Pancreas (tissue), 10 donors: ENCODE data around the gene ARMS2. TPM values are rescaled to one million over a fixed set of nuclear protein-coding genes. Genes with fewer than 3 reads are reported as not detected.

Experiments used
- ATAC-seq, 4 donors: fragments of 200-7000 bp; cut with Tn5 transposase; one replicate each; pipeline versions ENCODE4 v1.8.0 to v1.9.1; 2020; ENCODE audit warnings: mild to moderate bottlenecking in 4 of 4, moderate library complexity in 4 of 4
- DNase-seq, 6 donors: peaks; one replicate each; pipeline ENCODE4 v3.0.0-alpha.2; 2020
- FAIRE-seq: peaks from 2 replicates; lab custom pipeline; 2012; peaks lifted over from hg19 to GRCh38; lab: Jason Lieb, UNC
- H3K27ac ChIP-seq, 4 donors: fragments of 200-600 bp; sonication (generic); 1 replicate in 3 of 4; 2 replicates in 1 of 4; pipeline versions ENCODE4 v1.5.0 to v1.8.0; 2020
- H3K27me3 ChIP-seq, 4 donors: fragments of 200-600 bp; one replicate each; pipeline ENCODE4 v1.8.0; 2021
- H3K36me3 ChIP-seq, 3 donors: fragments of 200-600 bp; sonication (generic) in 1 of 3; one replicate each; pipeline versions ENCODE4 v1.5.0 to v1.8.0; 2020 to 2021
- H3K4me1 ChIP-seq, 3 donors: fragments of 200-600 bp; one replicate each; pipeline ENCODE4 v1.8.0; 2021
- H3K4me3 ChIP-seq, 4 donors: fragments of 200-600 bp; sonication (generic) in 2 of 4; one replicate each; pipeline versions ENCODE4 v1.5.0 to v1.8.0; 2020 to 2021
- H3K9me3 ChIP-seq, 4 donors: fragments of 200-600 bp; one replicate each; pipeline ENCODE4 v1.8.0; 2021
- CTCF ChIP-seq, 4 donors: fragments of 200-600 bp; sonication (generic) in 3 of 4; IDR thresholded peaks; one replicate each; pipeline versions ENCODE4 v1.5.0 to v1.8.0; 2021; ENCODE audit warnings: antibody characterized with exemption in 4 of 4
- WGBS, 2 donors: extraction: QIAGEN DNeasy Blood & Tissue Kit; methylation state at CpG; one replicate each; pipeline ENCODE4 v1.1.7; 2013; 5-methylcytosine and 5-hydroxymethylcytosine counted together
- intact Hi-C, 3 donors: fragments of 100-400 bp; cut with DNase I; formaldehyde crosslinking; loops; one replicate each; pipeline versions ENCODE4 v1.11.1 to v1.14.2; 2022
- polyA plus RNA-seq, 2 donors: library from polyadenylated mRNA; stranded (reverse); fragments of 200-250 nt; gene quantifications; one replicate each; pipeline ENCODE4 v1.2.3, GENCODE V29; 2013
- total RNA-seq, 6 donors: library from RNA; stranded (reverse); fragmentation: NEBNext Ultra II Directional in 4 of 6; extraction: Animal tissue kit (Norgen Biotek cat#: 25700) in 4 of 6; gene quantifications; one replicate each; pipeline versions ENCODE4 v1.2.1 to v1.2.4, GENCODE V29; 2021 to 2023
- donor health status: healthy with polysubstance abuse.
- donor health status: DM: no; HTN: no; CAD: no; lungs with moderate emphysema.
- donor health status: DM: no; HTN: no; CAD: no.
- donor health status: control.
- donor health status: control.
- donor health status: Bipolar disorder and iron deficiency.
- donor health status: DM: yes; HTN: yes; CAD: no.
- donor health status: DM: no; HTN: no; CAD: no.
- donor health status: DM: no; HTN: no; CAD: no.
- donor health status: DM: yes; HTN: yes; CAD: no.

Gene ARMS2
- total and polyA plus RNA-seq, 8 donors, result not detected

GRCh38 chr10:122474131-122474818 is 19.8 kb downstream of the ARMS2 start:
- Histone ChIP-seq H3K36me3 (no peaks in the 10 kb centered on the region), H3K4me1 (peaks cover 0 to 3% (median 0%) of the 10 kb centered on the region in 3 donors), H3K4me3 (no peak overlapping the region), H3K27ac (no peak overlapping the region), H3K9me3 (no peaks in the 10 kb centered on the region), H3K27me3 (no peaks in the 10 kb centered on the region)
- peak in 3 of 4 donors; percentile 36 to 55 (median 45) for ATAC-seq
- 47 to 50% methylated on average over 15 of the region's 15 CpGs for WGBS, 2 donors
- TF ChIP-seq CTCF (IDR thresholded peaks at IDR 0.05), result no peak
- intact Hi-C loops, result no loop called here
- no peak for FAIRE-seq
- no peak for DNase-seq

- TF ChIP-seq CTCF (IDR thresholded peaks at IDR 0.05), result no peak
- intact Hi-C loops, result no loop called here
- WGBS, 2 donors, result 78 to 82% methylated on average over 12 of the region's 12 CpGs
- Histone ChIP-seq H3K27ac (no peak overlapping the region), H3K4me1 (peaks cover 0 to 3% (median 0%) of the 10 kb centered on the region in 3 donors), H3K9me3 (no peaks in the 10 kb centered on the region), H3K4me3 (no peak overlapping the region), H3K36me3 (no peaks in the 10 kb centered on the region), H3K27me3 (no peaks in the 10 kb centered on the region)
- no peak for DNase-seq
- ATAC-seq, result peak in 2 of 4 donors; percentile 19 to 39
- FAIRE-seq, result no peak
Observed at GRCh38 chr10:122475100-122475499, 20.6 kb downstream of the ARMS2 start.

GRCh38 chr10:122475591-122476332 is 21.3 kb downstream of the ARMS2 start:
- no peaks in the 10 kb centered on the region for H3K9me3 ChIP-seq
- intact Hi-C loops, result no loop called here
- H3K36me3 ChIP-seq, result no peaks in the 10 kb centered on the region
- FAIRE-seq (no peak), DNase-seq (no peak), ATAC-seq (peak in 1 of 4 donors; percentile 23)
- peaks cover 0 to 3% (median 0%) of the 10 kb centered on the region in 3 donors for H3K4me1 ChIP-seq
- no peak overlapping the region for H3K27ac ChIP-seq
- no peak for TF ChIP-seq CTCF (IDR thresholded peaks at IDR 0.05)
- no peak overlapping the region for H3K4me3 ChIP-seq
- no peaks in the 10 kb centered on the region for H3K27me3 ChIP-seq
- 90 to 91% methylated on average over 16 of the region's 16 CpGs for WGBS, 2 donors

GRCh38 chr10:122476333-122476695 is 21.9 kb downstream of the ARMS2 start:
- Histone ChIP-seq H3K4me3 (no peak overlapping the region), H3K27me3 (no peaks in the 10 kb centered on the region), H3K36me3 (no peaks in the 10 kb centered on the region), H3K9me3 (no peaks in the 10 kb centered on the region), H3K27ac (no peak overlapping the region), H3K4me1 (peaks cover 0 to 3% (median 0%) of the 10 kb centered on the region in 3 donors)
- no peak for ATAC-seq
- FAIRE-seq, result no peak
- no peak for TF ChIP-seq CTCF (IDR thresholded peaks at IDR 0.05)
- intact Hi-C loops, result no loop called here
- 87 to 88% methylated on average over 6 of the region's 6 CpGs for whole genome bisulfite sequencing, 2 donors
- DNase-seq, result no peak

GRCh38 chr10:122477436-122477835 is 23.0 kb downstream of the ARMS2 start:
- WGBS, 2 donors, result 87 to 92% methylated on average over 5 of the region's 5 CpGs
- Histone ChIP-seq H3K27ac (no peak overlapping the region), H3K4me1 (peaks cover 0 to 3% (median 0%) of the 10 kb centered on the region in 3 donors), H3K36me3 (no peaks in the 10 kb centered on the region), H3K9me3 (no peaks in the 10 kb centered on the region), H3K4me3 (no peak overlapping the region), H3K27me3 (no peaks in the 10 kb centered on the region)
- intact Hi-C loops, result no loop called here
- DNase-seq (peak in 1 of 6 donors; percentile 24), FAIRE-seq (no peak), ATAC-seq (no peak)
- TF ChIP-seq CTCF (IDR thresholded peaks at IDR 0.05), result no peak
